Breast epithelium (tissue), 4 donors: Measurements from ENCODE around the gene TNS3. TPM values are rescaled to one million over a fixed set of nuclear protein-coding genes. Genes with fewer than 3 reads are reported as not detected.

Experiments
- DNase-seq, 2 donors: peaks; one replicate each; pipeline ENCODE4 v3.0.0-alpha.2; 2019; ENCODE audit warnings: low spot score in 2 of 2
- H3K27ac ChIP-seq, 2 donors: fragments of 200-600 bp; sonication (generic) in 1 of 2; one replicate each; pipeline ENCODE4 v1.5.1; 2016 to 2019; ENCODE audit warnings: mild to moderate bottlenecking in 1 of 2
- H3K27me3 ChIP-seq, 2 donors: fragments of 200-600 bp; sonication (generic) in 1 of 2; one replicate each; pipeline versions ENCODE4 v1.5.1 to v1.6.0; 2017 to 2019; ENCODE audit warnings: control low read depth in 1 of 2, mild to moderate bottlenecking in 1 of 2
- H3K36me3 ChIP-seq: fragments of 200-600 bp; one replicate; pipeline ENCODE4 v1.5.1; 2019
- H3K4me1 ChIP-seq, 2 donors: fragments of 200-600 bp; sonication (generic); one replicate each; pipeline ENCODE4 v1.5.1; 2016 to 2019; ENCODE audit warnings: control low read depth in 1 of 2
- H3K4me3 ChIP-seq, 3 donors: fragments of 200-600 bp; sonication (generic); 1 replicate in 2 of 3; 2 replicates in 1 of 3; pipeline ENCODE4 v1.5.1; 2016 to 2019; ENCODE audit warnings: mild to moderate bottlenecking in 3 of 3, moderate library complexity in 2 of 3
- H3K9me3 ChIP-seq, 2 donors: fragments of 200-600 bp; sonication (generic) in 1 of 2; one replicate each; pipeline ENCODE4 v1.5.1; 2016 to 2019; ENCODE audit warnings: control low read depth in 1 of 2
- CTCF ChIP-seq, 3 donors: fragments of 450-650 bp; IDR thresholded peaks; one replicate each; pipeline ENCODE4 v1.5.1; 2016 to 2017; ENCODE audit warnings: antibody characterized with exemption in 3 of 3, mild to moderate bottlenecking in 3 of 3, moderate library complexity in 3 of 3
- POLR2A ChIP-seq: fragments of 450-650 bp; IDR thresholded peaks from one replicate; pipeline ENCODE4 v1.6.1; 2016; ENCODE audit warnings: antibody characterized with exemption, mild to moderate bottlenecking, moderate library complexity
- POLR2AphosphoS5 ChIP-seq, 3 donors: sonication (generic); formaldehyde crosslinking; IDR thresholded peaks; one replicate each; pipeline ENCODE4 v1.6.1; 2017; ENCODE audit warnings: antibody characterized with exemption in 3 of 3
- intact Hi-C: fragments of 100-400 bp; cut with DNase I; formaldehyde crosslinking; loops from one replicate; pipeline ENCODE4 v1.15.1; 2023; ENCODE audit warnings: low total_unique reads
- total RNA-seq, 3 donors: library from RNA; depleted of rRNA; stranded (reverse); fragments of >200 nt; gene quantifications; one replicate each; pipeline ENCODE4 v1.1.0, GENCODE V29; 2016

Gene TNS3
- total RNA-seq, 3 donors from 2014 or later, result 41.0 to 78.1 (median 56.2) TPM

- no peaks in the 10 kb centered on the region for H3K9me3 ChIP-seq
- TF ChIP-seq POLR2A (no peak), POLR2AphosphoS5 (IDR thresholded peaks at IDR 0.05) (no peak), CTCF (IDR thresholded peaks at IDR 0.05) (no peak)
- no peak overlapping the region for H3K4me3 ChIP-seq
- intact Hi-C loops, result no loop called here
- no peaks in the 10 kb centered on the region for H3K4me1 ChIP-seq
- DNase-seq, result no peak
- no peaks in the 10 kb centered on the region for H3K36me3 ChIP-seq
- H3K27me3 ChIP-seq, result no peaks in the 10 kb centered on the region
- no peak overlapping the region for H3K27ac ChIP-seq
Observed at GRCh38 chr7:47258798-47259197, 323.1 kb downstream of the TNS3 start.

GRCh38 chr7:47256016-47256415, 325.9 kb downstream of the TNS3 start:
- H3K36me3 ChIP-seq, result no peaks in the 10 kb centered on the region
- H3K9me3 ChIP-seq, result no peaks in the 10 kb centered on the region
- no peak for DNase-seq
- TF ChIP-seq POLR2AphosphoS5 (IDR thresholded peaks at IDR 0.05), result no peak
- no peak for TF ChIP-seq CTCF (IDR thresholded peaks at IDR 0.05)
- peaks cover 0 to 5% of the 10 kb centered on the region in 2 donors for H3K4me1 ChIP-seq
- H3K4me3 ChIP-seq, result no peak overlapping the region
- H3K27ac ChIP-seq, result no peak overlapping the region
- no peaks in the 10 kb centered on the region for H3K27me3 ChIP-seq
- intact Hi-C loops, result loop anchor here (1.0 kb wide), 1 partner anchor 31 kb away; no protein-coding TSS in a partner anchor

GRCh38 chr7:47255441-47255840, 326.5 kb downstream of the TNS3 start:
- H3K27me3 ChIP-seq, result no peaks in the 10 kb centered on the region
- intact Hi-C loops, result no loop called here
- no peak overlapping the region for H3K4me3 ChIP-seq
- TF ChIP-seq POLR2A, result no peak
- no peak for TF ChIP-seq POLR2AphosphoS5 (IDR thresholded peaks at IDR 0.05)
- no peak for TF ChIP-seq CTCF (IDR thresholded peaks at IDR 0.05)
- H3K27ac ChIP-seq, result no peak overlapping the region
- no peaks in the 10 kb centered on the region for H3K36me3 ChIP-seq
- no peaks in the 10 kb centered on the region for H3K9me3 ChIP-seq
- peaks cover 0 to 5% of the 10 kb centered on the region in 2 donors for H3K4me1 ChIP-seq
- DNase-seq, result no peak

- H3K4me3 ChIP-seq, result peak overlapping the region in 1 of 3 donors; percentile 65
- peak overlapping the region in 1 of 2 donors; percentile 91 for H3K27ac ChIP-seq
- DNase-seq, result no peak
- peaks cover 0 to 5% of the 10 kb centered on the region in 2 donors for H3K4me1 ChIP-seq
- H3K36me3 ChIP-seq, result no peaks in the 10 kb centered on the region
- TF ChIP-seq CTCF (IDR thresholded peaks at IDR 0.05) (no peak), POLR2A (no peak), POLR2AphosphoS5 (IDR thresholded peaks at IDR 0.05) (no peak)
- no peaks in the 10 kb centered on the region for H3K9me3 ChIP-seq
- intact Hi-C loops, result no loop called here
- H3K27me3 ChIP-seq, result no peaks in the 10 kb centered on the region
Observed at GRCh38 chr7:47255007-47255406, 326.9 kb downstream of the TNS3 start.

- Histone ChIP-seq H3K4me1 (peaks cover 0 to 5% of the 10 kb centered on the region in 2 donors), H3K9me3 (no peaks in the 10 kb centered on the region), H3K27ac (peak overlapping the region; percentile 84 to 91), H3K4me3 (peak overlapping the region; percentile 44 to 65 (median 58)), H3K27me3 (no peaks in the 10 kb centered on the region), H3K36me3 (no peaks in the 10 kb centered on the region)
- TF ChIP-seq POLR2AphosphoS5 (IDR thresholded peaks at IDR 0.05) (peak in 2 of 3 donors; percentile 27 to 34), POLR2A (no peak), CTCF (IDR thresholded peaks at IDR 0.05) (peak in 2 of 3 donors; percentile 72 to 96)
- DNase-seq, result peak; percentile 63 to 74
- intact Hi-C loops, result no loop called here
Observed at GRCh38 chr7:47254081-47254977, 327.6 kb downstream of the TNS3 start.
